Midbrain (tissue), 1 donor: Measurements from ENCODE around the gene RPRD2.

ENCODE experiments used
- DNase-seq: peaks from one replicate; lab custom pipeline; 2025; lab: John Stamatoyannopoulos, UW

Gene RPRD2

GRCh38 chr1:150514913-150515327 is 151.0 kb downstream of the RPRD2 start:
- no peak for DNase-seq

GRCh38 chr1:150515328-150516049 is 151.5 kb downstream of the RPRD2 start, which contains the start of gene FALEC:
TSS of gene FALEC (plus strand) at chr1:150515752.
- peak; percentile 96 for DNase-seq

GRCh38 chr1:150516050-150516591 is 152.2 kb downstream of the RPRD2 start:
- no peak for DNase-seq

- DNase-seq, result no peak
These were observed 152.7 kb downstream of the RPRD2 start for GRCh38 chr1:150516616-150517015.

GRCh38 chr1:150521196-150521968 is 157.4 kb downstream of the RPRD2 start:
- DNase-seq, result no peak

- no peak for DNase-seq
These were observed 161.4 kb downstream of the RPRD2 start for GRCh38 chr1:150525348-150525747.
